HEK293T (cell line): ENCODE data around the gene DIPK1C.

Experiments
- ARNT ChIP-seq: fragments of 450-650 bp; IDR thresholded peaks from 2 replicates; pipeline ENCODE4 v1.6.1; 2017; ENCODE audit warnings: mild to moderate bottlenecking
- BHLHE40 ChIP-seq: fragments of 450-650 bp; IDR thresholded peaks from 2 replicates; pipeline ENCODE4 v1.6.1; 2016; ENCODE audit warnings: mild to moderate bottlenecking, moderate library complexity, borderline replicate concordance
- CTBP1 ChIP-seq: fragments of 450-650 bp; IDR thresholded peaks from 2 replicates; pipeline ENCODE4 v1.6.1; 2016; ENCODE audit warnings: borderline replicate concordance
- ELF4 ChIP-seq: fragments of 450-650 bp; IDR thresholded peaks from 2 replicates; pipeline ENCODE4 v1.6.1; 2017; ENCODE audit warnings: antibody characterized with exemption
- FOXA1 ChIP-seq: fragments of 450-650 bp; IDR thresholded peaks from 2 replicates; pipeline ENCODE4 v1.6.1; 2016; ENCODE audit warnings: mild to moderate bottlenecking
- FOXK2 ChIP-seq: fragments of 450-650 bp; IDR thresholded peaks from 2 replicates; pipeline ENCODE4 v1.6.1; 2016; ENCODE audit warnings: mild to moderate bottlenecking
- FOXM1 ChIP-seq: fragments of 450-650 bp; IDR thresholded peaks from 2 replicates; pipeline ENCODE4 v1.6.1; 2017; ENCODE audit warnings: mild to moderate bottlenecking, borderline replicate concordance
- HDGF ChIP-seq: fragments of 450-650 bp; IDR thresholded peaks from 2 replicates; pipeline ENCODE4 v1.6.1; 2017; ENCODE audit warnings: antibody characterized with exemption, borderline replicate concordance
- L3MBTL2 ChIP-seq: fragments of 450-650 bp; conservative IDR thresholded peaks from 2 replicates; pipeline ENCODE4 v1.6.1; 2016; ENCODE audit warnings: mild to moderate bottlenecking
- NFRKB ChIP-seq: fragments of 450-650 bp; IDR thresholded peaks from 2 replicates; pipeline ENCODE4 v1.6.1; 2016; ENCODE audit warnings: mild to moderate bottlenecking, moderate library complexity
- SP1 ChIP-seq: fragments of 450-650 bp; IDR thresholded peaks from 2 replicates; pipeline ENCODE4 v1.6.1; 2017
- SUZ12 ChIP-seq: fragments of 450-650 bp; IDR thresholded peaks from 2 replicates; pipeline ENCODE4 v1.6.1; 2016; ENCODE audit warnings: mild to moderate bottlenecking
- TARDBP ChIP-seq: fragments of 450-650 bp; IDR thresholded peaks from 2 replicates; pipeline ENCODE4 v1.6.1; 2016
- ZNF384 ChIP-seq: fragments of 450-650 bp; IDR thresholded peaks from 2 replicates; pipeline ENCODE4 v1.6.1; 2016

- TF ChIP-seq FOXM1 = no peak
- TF ChIP-seq SP1 = no peak
- TF ChIP-seq TARDBP = no peak
- no peak for TF ChIP-seq FOXA1
- TF ChIP-seq ARNT = no peak
- TF ChIP-seq CTBP1 = no peak
- no peak for TF ChIP-seq ELF4
- TF ChIP-seq BHLHE40 = no peak
- TF ChIP-seq HDGF = no peak
- TF ChIP-seq NFRKB = no peak
- no peak for TF ChIP-seq FOXK2
- no peak for TF ChIP-seq ZNF384
- no peak for TF ChIP-seq SUZ12
- TF ChIP-seq L3MBTL2 = no peak
Measured at GRCh38 chr18:74494514-74494913, 37.4 kb upstream of the DIPK1C start.
